Esophagus muscularis mucosa (tissue), 3 donors: ENCODE data around the gene SARS2.

Source experiments
- POLR2A ChIP-seq: fragments of 450-650 bp; IDR thresholded peaks from one replicate; pipeline ENCODE4 v1.6.1; 2017; ENCODE audit warnings: antibody characterized with exemption, moderate library complexity, mild to moderate bottlenecking, low read depth
- POLR2AphosphoS5 ChIP-seq, 2 donors: sonication (generic); formaldehyde crosslinking; IDR thresholded peaks; one replicate each; pipeline ENCODE4 v1.6.1; 2017; ENCODE audit warnings: antibody characterized with exemption in 2 of 2
- TF ChIP-seq, protein P1 (sequence below), 3 experiments: fragments of 200-600 bp in 2 of 3; fragments of 450-650 bp in 1 of 3; sonication (generic) in 2 of 3; IDR thresholded peaks; one replicate each; pipeline ENCODE4 v1.5.1; 2017 to 2019; ENCODE audit warnings: antibody characterized with exemption in 3 of 3, mild to moderate bottlenecking in 2 of 3, moderate library complexity in 1 of 3

DNA sequence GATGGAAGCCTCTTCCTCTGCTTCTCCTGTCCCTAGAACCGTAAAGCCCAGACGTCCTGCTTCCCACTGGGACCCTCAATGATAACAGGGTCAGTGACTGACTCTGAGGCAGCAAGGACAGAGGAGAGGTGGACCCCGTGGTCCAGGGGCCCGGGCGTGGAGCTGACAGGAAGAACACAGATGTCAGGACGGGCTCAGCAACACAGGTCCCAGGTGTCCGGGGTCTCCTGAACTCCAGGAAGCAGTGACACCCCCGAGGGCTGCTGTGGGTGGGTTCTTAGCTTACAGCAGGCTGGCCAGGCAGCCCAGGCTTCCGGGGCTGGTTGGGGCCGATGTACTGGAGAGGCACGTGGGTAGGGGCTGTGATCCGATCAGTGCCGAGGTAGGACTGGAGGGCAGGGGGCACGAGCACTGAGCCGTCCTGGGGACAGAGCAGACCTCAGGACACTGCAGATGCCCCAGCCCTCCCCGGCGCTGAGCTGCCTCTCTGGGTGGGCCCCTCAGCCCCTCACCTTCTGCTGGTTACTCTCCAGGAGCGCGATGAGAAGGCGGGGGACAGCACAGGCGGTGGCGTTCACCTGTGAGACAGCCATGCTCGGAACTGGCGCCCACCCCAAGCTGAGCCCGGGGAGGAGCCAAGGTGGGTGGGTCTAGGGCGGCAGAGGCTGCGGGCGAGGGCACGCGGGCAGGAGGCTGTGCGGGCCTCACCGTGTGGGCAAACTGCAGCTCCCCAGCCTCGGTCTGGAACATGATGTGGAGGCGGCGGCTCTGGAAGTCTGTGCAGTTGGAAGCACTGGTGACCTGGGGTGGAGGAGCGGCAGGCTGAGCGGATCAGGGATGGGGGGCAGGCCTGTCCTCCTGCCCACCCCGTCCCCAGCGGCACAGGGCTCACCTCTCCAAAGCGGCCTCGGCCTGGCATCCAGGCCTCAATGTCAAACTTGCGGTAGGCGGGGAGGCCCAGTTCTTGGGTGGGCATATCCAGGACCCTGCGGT, 14.9 kb downstream of the SARS2 start:
- TF ChIP-seq, protein P1, sequence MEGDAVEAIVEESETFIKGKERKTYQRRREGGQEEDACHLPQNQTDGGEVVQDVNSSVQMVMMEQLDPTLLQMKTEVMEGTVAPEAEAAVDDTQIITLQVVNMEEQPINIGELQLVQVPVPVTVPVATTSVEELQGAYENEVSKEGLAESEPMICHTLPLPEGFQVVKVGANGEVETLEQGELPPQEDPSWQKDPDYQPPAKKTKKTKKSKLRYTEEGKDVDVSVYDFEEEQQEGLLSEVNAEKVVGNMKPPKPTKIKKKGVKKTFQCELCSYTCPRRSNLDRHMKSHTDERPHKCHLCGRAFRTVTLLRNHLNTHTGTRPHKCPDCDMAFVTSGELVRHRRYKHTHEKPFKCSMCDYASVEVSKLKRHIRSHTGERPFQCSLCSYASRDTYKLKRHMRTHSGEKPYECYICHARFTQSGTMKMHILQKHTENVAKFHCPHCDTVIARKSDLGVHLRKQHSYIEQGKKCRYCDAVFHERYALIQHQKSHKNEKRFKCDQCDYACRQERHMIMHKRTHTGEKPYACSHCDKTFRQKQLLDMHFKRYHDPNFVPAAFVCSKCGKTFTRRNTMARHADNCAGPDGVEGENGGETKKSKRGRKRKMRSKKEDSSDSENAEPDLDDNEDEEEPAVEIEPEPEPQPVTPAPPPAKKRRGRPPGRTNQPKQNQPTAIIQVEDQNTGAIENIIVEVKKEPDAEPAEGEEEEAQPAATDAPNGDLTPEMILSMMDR (IDR thresholded peaks at IDR 0.05), result no peak
- TF ChIP-seq POLR2AphosphoS5 (IDR thresholded peaks at IDR 0.05) (no peak), POLR2A (no peak)
